Activated CD8-positive, alpha-beta T cell treated with anti-CD3 and anti-CD28 coated beads for 36 hours (primary cell): ENCODE results near the gene PDIA5. TPM values are rescaled to one million over a fixed set of nuclear protein-coding genes. Genes with fewer than 3 reads are reported as not detected.

Experiments
- ATAC-seq: fragments of 200-7000 bp; cut with Tn5 transposase; one replicate; pipeline ENCODE4 v1.10.0; 2021; ENCODE audit warnings: mild to moderate bottlenecking, moderate library complexity
- CTCF ChIA-PET: fragments of 350-600 bp; sonication (Branson Sonifier 250); formaldehyde crosslinking; loops from one replicate; lab custom pipeline; 2021; ENCODE audit warnings: antibody characterized with exemption; lab: Charles Lee
- POLR2A ChIA-PET: fragments of 350-600 bp; sonication (Branson Sonifier 250); formaldehyde crosslinking; loops from one replicate; lab custom pipeline; 2021; ENCODE audit warnings: antibody characterized with exemption; lab: Charles Lee
- DNase-seq: peaks from one replicate; pipeline ENCODE4 v3.0.0-alpha.2; 2020
- H3K27ac Mint-ChIP-seq: one replicate; pipeline ENCODE4 v1.8.0; 2021; ENCODE audit warnings: mild to moderate bottlenecking, mixed read lengths
- H3K27me3 Mint-ChIP-seq: one replicate; pipeline ENCODE4 v1.8.0; 2021; ENCODE audit warnings: mixed read lengths
- H3K36me3 Mint-ChIP-seq: one replicate; pipeline ENCODE4 v1.8.0; 2021; ENCODE audit warnings: low read depth, mixed read lengths
- H3K4me1 Mint-ChIP-seq: one replicate; pipeline ENCODE4 v1.8.0; 2021; ENCODE audit warnings: low read depth, mixed read lengths
- H3K4me3 Mint-ChIP-seq: one replicate; pipeline ENCODE4 v1.8.0; 2021; ENCODE audit warnings: mild to moderate bottlenecking, moderate library complexity, mixed read lengths
- H3K9me3 Mint-ChIP-seq: one replicate; pipeline ENCODE4 v1.8.0; 2021; ENCODE audit warnings: mixed read lengths
- CTCF ChIP-seq: fragments of 200-600 bp; IDR thresholded peaks from one replicate; pipeline ENCODE4 v1.8.0; 2022; ENCODE audit warnings: antibody characterized with exemption, mild to moderate bottlenecking
- intact Hi-C: fragments of 100-400 bp; cut with micrococcal nuclease; formaldehyde crosslinking; loops from one replicate; pipeline ENCODE4 v1.10.0; 2022
- total RNA-seq, 2 experiments: library from RNA; stranded (reverse); gene quantifications; one replicate each; pipeline ENCODE4 v1.2.3, GENCODE V29; 2021

The PDIA5 gene
- total RNA-seq, 2 experiments from 2014 or later: 17.9 to 19.0 TPM

GRCh38 chr3:123113889-123114450 is 47.1 kb downstream of the PDIA5 start:
- no peaks in the 10 kb centered on the region for H3K4me1 Mint-ChIP-seq
- H3K9me3 Mint-ChIP-seq: no peaks in the 10 kb centered on the region
- no peak for DNase-seq
- no peak overlapping the region for H3K27ac Mint-ChIP-seq
- intact Hi-C loops: no loop called here
- no peak for TF ChIP-seq CTCF
- no peak overlapping the region for H3K4me3 Mint-ChIP-seq
- peaks cover 36% of the 10 kb centered on the region for H3K36me3 Mint-ChIP-seq
- H3K27me3 Mint-ChIP-seq: no peaks in the 10 kb centered on the region
- ChIA-PET CTCF (interaction anchor here (0.8 kb wide), 1 partner anchor 13 kb away, joined by 3 read pairs; no protein-coding TSS in a partner anchor), POLR2A (no interaction called here)
- ATAC-seq: no peak

- no peak for ATAC-seq
- CTCF ChIA-PET: no interaction called here
- intact Hi-C loops: no loop called here
Observed at GRCh38 chr3:123116116-123116515, 49.3 kb downstream of the PDIA5 start.

GRCh38 chr3:123119388-123119787 is 52.6 kb downstream of the PDIA5 start:
- ATAC-seq (no peak), DNase-seq (no peak)
- peaks cover 36% of the 10 kb centered on the region for H3K36me3 Mint-ChIP-seq
- intact Hi-C loops: no loop called here
- no peaks in the 10 kb centered on the region for H3K9me3 Mint-ChIP-seq
- H3K4me3 Mint-ChIP-seq: no peak overlapping the region
- CTCF ChIA-PET: no interaction called here
- no peaks in the 10 kb centered on the region for H3K4me1 Mint-ChIP-seq
- H3K27ac Mint-ChIP-seq: no peak overlapping the region
- TF ChIP-seq CTCF: no peak
- POLR2A ChIA-PET: no interaction called here
- H3K27me3 Mint-ChIP-seq: no peaks in the 10 kb centered on the region

More at GRCh38 chr3:123116116-123116515, 49.3 kb downstream of the PDIA5 start:
- H3K4me3 Mint-ChIP-seq: no peak overlapping the region
- no peaks in the 10 kb centered on the region for H3K4me1 Mint-ChIP-seq
- H3K9me3 Mint-ChIP-seq: no peaks in the 10 kb centered on the region
- no peaks in the 10 kb centered on the region for H3K27me3 Mint-ChIP-seq
- peaks cover 35% of the 10 kb centered on the region for H3K36me3 Mint-ChIP-seq
- no peak for TF ChIP-seq CTCF
- DNase-seq: no peak
- POLR2A ChIA-PET: no interaction called here
- no peak overlapping the region for H3K27ac Mint-ChIP-seq

- Mint-ChIP-seq H3K36me3 (peaks cover 38% of the 10 kb centered on the region), H3K27ac (no peak overlapping the region), H3K4me1 (no peaks in the 10 kb centered on the region), H3K9me3 (no peaks in the 10 kb centered on the region), H3K4me3 (no peak overlapping the region), H3K27me3 (no peaks in the 10 kb centered on the region)
- ChIA-PET CTCF (no interaction called here), POLR2A (no interaction called here)
- ATAC-seq (no peak), DNase-seq (no peak)
- no peak for TF ChIP-seq CTCF
- intact Hi-C loops: no loop called here
Observed at GRCh38 chr3:123119802-123120201, 53.0 kb downstream of the PDIA5 start.

- CTCF ChIA-PET: no interaction called here
- Mint-ChIP-seq H3K4me3 (no peak overlapping the region), H3K9me3 (no peaks in the 10 kb centered on the region), H3K36me3 (peaks cover 37% of the 10 kb centered on the region), H3K4me1 (no peaks in the 10 kb centered on the region), H3K27ac (no peak overlapping the region), H3K27me3 (no peaks in the 10 kb centered on the region)
- POLR2A ChIA-PET: no interaction called here
- DNase-seq (no peak), ATAC-seq (no peak)
- TF ChIP-seq CTCF: no peak
- intact Hi-C loops: no loop called here
Observed at GRCh38 chr3:123120573-123120972, 53.7 kb downstream of the PDIA5 start.
